Mammary epithelial cell (primary cell): Measurements from ENCODE around the gene NFKB2.

ENCODE experiments used
- EZH2 ChIP-seq: IDR thresholded peaks from 2 replicates; pipeline ENCODE4 v1.6.1; 2012; ENCODE audit warnings: low read length, inconsistent platforms, borderline replicate concordance
- TF ChIP-seq, protein P1 (sequence below), 2 donors: IDR thresholded peaks in 1 of 2; conservative IDR thresholded peaks in 1 of 2; 2 replicates each; pipeline ENCODE4 v1.5.1; 2011 to 2012; ENCODE audit warnings: inconsistent platforms in 2 of 2, low read length in 2 of 2, mild to moderate bottlenecking in 2 of 2, control low read depth in 1 of 2, low read depth in 1 of 2; ENCODE audit not compliant: insufficient read depth in 1 of 2; ENCODE audit errors: extremely low read depth in 1 of 2

DNA sequence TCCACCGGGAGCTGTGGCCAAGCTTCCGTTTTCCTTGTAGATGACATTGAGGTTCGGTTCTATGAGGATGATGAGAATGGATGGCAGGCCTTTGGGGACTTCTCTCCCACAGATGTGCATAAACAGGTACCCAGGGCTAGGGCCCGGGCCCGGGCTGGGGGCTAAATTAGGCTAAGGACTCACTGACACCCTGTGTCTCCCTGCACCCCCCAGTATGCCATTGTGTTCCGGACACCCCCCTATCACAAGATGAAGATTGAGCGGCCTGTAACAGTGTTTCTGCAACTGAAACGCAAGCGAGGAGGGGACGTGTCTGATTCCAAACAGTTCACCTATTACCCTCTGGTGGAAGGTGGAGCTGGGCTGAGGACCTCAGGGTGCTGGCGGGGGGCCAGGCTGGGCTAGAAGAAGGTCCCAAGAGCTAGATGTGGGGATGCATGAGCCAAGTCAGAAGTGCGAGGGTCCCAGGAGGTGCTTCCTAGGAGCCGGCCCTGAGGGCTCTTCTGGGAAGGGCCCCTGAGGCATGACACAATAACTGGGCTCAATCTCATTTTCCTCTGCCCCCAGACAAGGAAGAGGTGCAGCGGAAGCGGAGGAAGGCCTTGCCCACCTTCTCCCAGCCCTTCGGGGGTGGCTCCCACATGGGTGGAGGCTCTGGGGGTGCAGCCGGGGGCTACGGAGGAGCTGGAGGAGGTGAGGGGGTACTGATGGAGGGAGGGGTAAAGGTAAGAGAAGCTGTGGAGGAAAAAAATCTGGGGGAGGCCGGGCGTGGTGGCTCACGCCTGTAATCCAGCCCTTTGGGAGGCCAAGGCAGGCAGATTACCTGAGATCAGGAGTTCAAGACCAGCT, 2.9 kb downstream of the NFKB2 start:
- TF ChIP-seq, protein P1, sequence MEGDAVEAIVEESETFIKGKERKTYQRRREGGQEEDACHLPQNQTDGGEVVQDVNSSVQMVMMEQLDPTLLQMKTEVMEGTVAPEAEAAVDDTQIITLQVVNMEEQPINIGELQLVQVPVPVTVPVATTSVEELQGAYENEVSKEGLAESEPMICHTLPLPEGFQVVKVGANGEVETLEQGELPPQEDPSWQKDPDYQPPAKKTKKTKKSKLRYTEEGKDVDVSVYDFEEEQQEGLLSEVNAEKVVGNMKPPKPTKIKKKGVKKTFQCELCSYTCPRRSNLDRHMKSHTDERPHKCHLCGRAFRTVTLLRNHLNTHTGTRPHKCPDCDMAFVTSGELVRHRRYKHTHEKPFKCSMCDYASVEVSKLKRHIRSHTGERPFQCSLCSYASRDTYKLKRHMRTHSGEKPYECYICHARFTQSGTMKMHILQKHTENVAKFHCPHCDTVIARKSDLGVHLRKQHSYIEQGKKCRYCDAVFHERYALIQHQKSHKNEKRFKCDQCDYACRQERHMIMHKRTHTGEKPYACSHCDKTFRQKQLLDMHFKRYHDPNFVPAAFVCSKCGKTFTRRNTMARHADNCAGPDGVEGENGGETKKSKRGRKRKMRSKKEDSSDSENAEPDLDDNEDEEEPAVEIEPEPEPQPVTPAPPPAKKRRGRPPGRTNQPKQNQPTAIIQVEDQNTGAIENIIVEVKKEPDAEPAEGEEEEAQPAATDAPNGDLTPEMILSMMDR (conservative IDR thresholded peaks at IDR 0.05 in 1 of 2, IDR thresholded peaks at IDR 0.05 in 1 of 2; ENCODE audit: extremely low read depth in 1 of 2, insufficient read depth in 1 of 2, low read depth in 1 of 2, low read length in 2 of 2), result no peak
- no peak for TF ChIP-seq EZH2
